ENCODE results near the gene EIF6. TPM values are rescaled to one million over a fixed set of nuclear protein-coding genes. Genes with fewer than 3 reads are reported as not detected.

EIF6 gene
- total and polyA plus RNA-seq, 2 donors (not counting 3 experiments of a cell fraction or from before 2014, with no cell fraction given): 153 to 286 TPM

GRCh38 chr20:35237486-35237885 lies 47.1 kb downstream of the EIF6 start:
- BruUV-seq (replicated peaks): no TSS peak
- no peaks in the 10 kb centered on the region for H3K9me3 ChIP-seq (replicated peaks; ENCODE audit: control insufficient read depth, insufficient read depth, low read length)
- ChIA-PET POLR2A (no interaction called here), CTCF (interaction anchor here (0.7 kb wide), 1 partner anchor 1304 kb away, joined by 3 read pairs; no protein-coding TSS in a partner anchor)
- DNase-seq (ENCODE audit: low read depth, low spot score) (no peak), FAIRE-seq (no peak)
- no peaks in the 10 kb centered on the region for H3K9me1 ChIP-seq (replicated peaks; ENCODE audit: control insufficient read depth, extremely low read depth, insufficient read depth, low read length)
- H4K20me1 ChIP-seq (replicated peaks; ENCODE audit: control insufficient read depth, extremely low read depth, insufficient read depth, low read length): no peaks in the 10 kb centered on the region
- H3K79me2 ChIP-seq (ENCODE audit: control insufficient read depth, insufficient read depth, low read length): no peaks in the 10 kb centered on the region
- no peak overlapping the region for H3K4me2 ChIP-seq (ENCODE audit: insufficient read depth, low read length)
- no peak overlapping the region for H3K9ac ChIP-seq (replicated peaks; ENCODE audit: extremely low read depth, insufficient read depth, low read length)
- H3K27me3 ChIP-seq (ENCODE audit: control insufficient read depth in 2 of 2, insufficient read depth in 2 of 2, low read length in 2 of 2): peaks cover 15 to 37% of the 10 kb centered on the region in 2 experiments
- intact Hi-C loops (cut with micrococcal nuclease): no loop called here
- no peak overlapping the region for H3K4me3 ChIP-seq (replicated peaks in 1 of 3; ENCODE audit: insufficient read depth in 1 of 3, low read depth in 1 of 3, low read length in 3 of 3)
- H2AFZ ChIP-seq (ENCODE audit: low read depth, low read length): no peak overlapping the region
- dilution Hi-C loops (cut with MboI; ENCODE audit: extremely low pct_ligation_motif_present, low sequenced_read_pairs): no loop called here
- no peak for TF ChIP-seq FOS (IDR thresholded peaks at IDR 0.05; ENCODE audit: borderline replicate concordance, insufficient read depth, low read length)
- no peak for TF ChIP-seq EZH2 (IDR thresholded peaks at IDR 0.05; ENCODE audit: borderline replicate concordance, low read depth, low read length, severe bottlenecking)
- TF ChIP-seq GATA2 (IDR thresholded peaks at IDR 0.05; ENCODE audit: insufficient read depth, insufficient read length, low read depth, low read length): no peak
- TF ChIP-seq MAX (IDR thresholded peaks at IDR 0.05; ENCODE audit: insufficient read depth, insufficient read length): no peak
- no peak for TF ChIP-seq MYC (IDR thresholded peaks at IDR 0.05; ENCODE audit: low read depth, low read length)
- no peak for TF ChIP-seq JUN (IDR thresholded peaks at IDR 0.05; ENCODE audit: borderline replicate concordance, insufficient read depth, insufficient read length, low read depth)
- no peak for TF ChIP-seq POLR2AphosphoS5 (IDR thresholded peaks at IDR 0.05; ENCODE audit: insufficient read depth, low read depth, low read length)
- no peak for TF ChIP-seq CTCF (IDR thresholded peaks at IDR 0.05; ENCODE audit: extremely low read depth in 1 of 2, insufficient read depth in 1 of 2, low read depth in 1 of 2, low read length in 2 of 2)
- no peak for TF ChIP-seq POLR2A (IDR thresholded peaks at IDR 0.05; ENCODE audit: low read depth, low read length)
- no peaks in the 10 kb centered on the region for H3K36me3 ChIP-seq (ENCODE audit: control insufficient read depth in 2 of 2, extremely low read depth in 1 of 2, insufficient read depth in 2 of 2, low read length in 2 of 2)
- H3K4me1 ChIP-seq (ENCODE audit: control insufficient read depth, extremely low read depth, insufficient read depth, low read length): no peaks in the 10 kb centered on the region
- H3K27ac ChIP-seq (ENCODE audit: insufficient read depth, low read depth, low read length): no peak overlapping the region

All from endothelial cell of umbilical vein (primary cell).